HG03135 (cell line): ENCODE results near the gene RCOR1.
"Not testable (repeated sequence)": the region's sequence is repeated elsewhere in the genome, so short reads cannot be mapped to it uniquely, and the experiment has no call there.

ENCODE experiments used
- ATAC-seq: cut with Tn5 transposase; IDR thresholded peaks from one replicate; pipeline ENCODE4 v1.9.1; 2021; ENCODE audit warnings: mild to moderate bottlenecking, moderate library complexity; ENCODE audit not compliant: unreplicated experiment

The RCOR1 gene

DNA sequence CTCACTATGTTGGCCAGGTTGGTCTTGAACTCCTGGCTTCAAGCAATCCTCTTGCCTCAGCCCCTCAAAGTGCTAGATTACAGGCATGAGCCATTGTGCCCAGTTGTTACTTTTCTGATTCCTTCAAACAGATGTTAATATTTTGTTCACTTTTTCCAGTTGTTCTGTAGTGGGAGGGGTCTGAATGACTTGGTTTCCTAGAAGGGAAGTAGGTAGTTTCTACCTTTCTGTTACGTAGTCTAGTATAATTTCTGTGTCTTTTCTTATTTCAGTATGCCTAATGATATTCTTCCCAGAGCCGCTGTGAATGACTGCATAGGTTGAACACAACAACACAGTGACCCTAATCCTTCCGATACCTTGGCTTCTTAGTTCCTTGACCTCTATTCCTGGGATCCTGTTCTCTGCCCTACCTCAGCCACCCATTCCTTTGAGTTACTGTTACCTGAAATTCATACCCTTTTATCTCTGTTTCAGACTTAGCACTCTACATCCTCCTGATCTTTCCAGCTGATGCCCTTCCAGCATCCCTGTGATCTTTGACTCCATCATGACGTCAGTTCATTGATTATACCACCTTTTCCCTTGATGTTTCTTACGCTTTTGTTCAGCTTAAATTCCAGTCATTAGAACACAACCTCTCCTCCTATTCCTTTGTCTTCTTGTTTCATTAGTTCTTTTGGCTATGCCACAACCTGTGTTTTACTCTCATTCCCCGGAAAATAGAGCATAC is 33.3 kb downstream of the RCOR1 start:
- ATAC-seq: no peak

DNA sequence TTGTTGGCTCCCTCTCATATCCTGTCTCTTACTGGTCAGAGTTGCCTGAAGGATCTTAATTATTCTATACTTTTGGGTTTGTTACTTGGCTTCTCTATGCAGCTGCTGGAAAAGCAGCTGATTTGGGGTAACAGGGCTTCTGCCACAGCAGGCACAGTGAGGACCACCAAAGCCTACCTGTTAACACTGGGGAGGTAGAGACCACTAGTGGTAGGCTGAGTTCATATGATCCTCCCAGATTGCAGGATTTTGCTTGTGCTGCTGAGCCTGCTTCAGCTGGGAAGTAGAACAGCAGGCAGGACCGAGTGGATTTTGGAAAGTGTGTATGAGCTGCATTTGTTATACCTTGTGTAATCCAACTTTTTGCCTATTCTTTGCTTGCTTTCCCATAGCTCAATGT is 34.1 kb downstream of the RCOR1 start:
- ATAC-seq: no peak

DNA sequence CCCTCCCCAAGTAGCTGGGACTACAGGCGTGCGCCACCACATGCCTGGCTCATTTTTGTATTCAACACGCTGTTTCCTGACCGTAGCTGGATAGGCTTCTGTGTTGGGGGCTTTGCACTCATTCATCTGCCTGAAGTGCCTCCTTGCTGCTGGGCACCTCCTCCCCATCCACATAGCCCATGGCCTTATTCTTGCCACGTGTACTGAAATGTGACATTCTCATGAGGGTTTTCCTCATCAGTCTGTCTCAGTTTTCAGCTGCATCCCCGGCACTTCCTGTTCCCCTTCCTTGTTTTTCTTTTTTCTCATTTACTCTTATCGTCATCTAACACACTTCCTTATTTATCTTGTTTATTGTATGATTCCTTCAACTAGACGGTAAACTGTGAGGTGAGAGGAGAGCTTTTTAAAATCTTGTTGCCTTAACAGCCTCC is 36.6 kb downstream of the RCOR1 start:
- ATAC-seq: no peak

DNA sequence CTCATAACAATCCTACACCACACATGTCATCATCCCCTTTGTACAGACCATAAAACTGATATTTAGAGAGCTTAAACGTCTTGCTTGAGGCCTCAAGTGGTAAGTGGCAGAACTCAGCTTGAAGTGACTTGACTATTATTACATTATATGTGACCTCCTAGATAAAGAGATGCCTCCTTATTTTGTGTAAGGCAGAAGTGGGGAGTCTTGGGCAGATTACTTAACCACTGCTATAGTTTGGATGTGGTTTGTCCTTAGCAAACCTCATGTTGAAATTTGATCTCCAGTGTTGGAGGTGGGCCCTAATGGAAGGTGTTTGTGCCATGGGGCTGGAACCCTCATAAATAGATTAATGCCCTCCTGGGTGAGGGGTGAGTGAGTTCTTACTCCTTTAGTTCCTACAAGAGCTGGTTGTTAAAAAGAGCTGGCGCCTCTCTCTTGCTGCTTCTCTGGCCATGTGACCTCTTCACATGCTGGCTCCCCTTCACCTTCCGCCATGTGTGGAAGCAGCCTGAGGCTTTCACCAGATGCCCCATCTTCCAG is 37.4 kb downstream of the RCOR1 start:
- ATAC-seq: no peak

DNA sequence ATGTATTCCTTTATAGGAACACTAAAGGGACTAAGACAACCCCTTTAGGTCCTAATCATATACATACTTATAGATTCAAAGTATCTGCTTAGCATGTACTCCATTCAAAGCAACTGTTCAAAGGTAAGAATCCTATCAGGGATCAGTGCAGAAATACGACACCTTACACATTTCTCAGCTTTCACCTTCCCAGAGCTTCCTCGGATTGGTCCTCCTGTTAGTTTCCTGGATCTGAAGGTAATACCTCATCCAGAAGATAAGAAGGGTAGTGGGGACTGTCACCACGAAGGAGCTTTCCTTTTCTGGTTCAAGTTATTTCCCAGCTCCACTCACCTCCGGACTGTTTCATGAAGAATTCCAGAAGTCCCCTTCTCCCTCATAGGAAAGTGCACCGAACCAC is 38.0 kb downstream of the RCOR1 start:
- no peak for ATAC-seq

DNA sequence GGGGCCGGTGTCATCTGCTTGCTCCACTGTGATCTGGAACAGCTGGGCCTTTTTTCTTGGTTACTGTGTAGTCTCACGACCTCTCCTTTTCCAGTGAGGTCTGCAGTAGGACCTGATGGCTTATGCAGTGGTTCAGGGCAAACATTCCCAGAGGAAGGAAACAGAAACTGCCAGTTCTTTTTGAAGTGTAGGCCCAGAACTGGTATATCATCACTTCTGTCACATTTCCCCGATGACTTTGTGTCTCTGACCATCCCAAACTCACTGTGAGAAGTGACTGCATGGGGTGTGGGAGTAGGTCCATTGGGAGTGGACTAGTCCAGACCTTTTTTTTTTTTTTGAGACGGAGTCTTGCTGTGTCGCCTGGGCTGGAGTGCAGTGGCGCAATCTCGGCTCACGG is 38.4 kb downstream of the RCOR1 start:
- ATAC-seq: no peak

DNA sequence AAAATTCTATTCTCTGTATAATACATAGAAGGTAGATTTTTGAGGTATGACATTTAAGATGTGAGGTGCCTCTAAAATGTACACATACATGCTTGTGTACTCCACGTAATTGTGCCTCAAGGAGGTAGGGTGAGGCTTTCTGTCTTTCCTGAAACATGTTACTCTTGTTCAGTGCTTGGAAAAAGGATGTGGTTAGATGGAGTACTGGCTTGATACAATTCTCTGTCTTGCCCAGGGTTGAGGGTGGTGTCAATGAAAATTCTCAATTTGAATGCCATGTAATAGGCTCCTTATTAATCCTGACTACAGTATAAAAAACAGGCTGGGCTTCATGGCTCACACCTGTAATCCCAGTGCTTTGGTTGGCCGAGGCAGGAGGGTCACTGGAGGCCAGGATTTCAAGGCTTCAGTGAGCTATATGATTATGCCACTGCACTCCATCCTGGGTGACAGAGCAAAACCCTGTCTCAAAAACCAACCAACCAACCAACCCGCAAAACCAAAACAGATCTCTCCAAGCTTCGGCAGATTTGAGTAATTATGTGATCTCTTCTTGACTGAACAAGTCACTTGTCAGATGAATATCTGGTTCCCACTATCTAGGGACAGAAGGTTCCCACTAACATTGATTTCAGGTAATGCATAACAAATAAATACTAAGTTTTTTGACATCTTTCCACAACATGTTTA is 41.6 kb downstream of the RCOR1 start:
- ATAC-seq: no peak

DNA sequence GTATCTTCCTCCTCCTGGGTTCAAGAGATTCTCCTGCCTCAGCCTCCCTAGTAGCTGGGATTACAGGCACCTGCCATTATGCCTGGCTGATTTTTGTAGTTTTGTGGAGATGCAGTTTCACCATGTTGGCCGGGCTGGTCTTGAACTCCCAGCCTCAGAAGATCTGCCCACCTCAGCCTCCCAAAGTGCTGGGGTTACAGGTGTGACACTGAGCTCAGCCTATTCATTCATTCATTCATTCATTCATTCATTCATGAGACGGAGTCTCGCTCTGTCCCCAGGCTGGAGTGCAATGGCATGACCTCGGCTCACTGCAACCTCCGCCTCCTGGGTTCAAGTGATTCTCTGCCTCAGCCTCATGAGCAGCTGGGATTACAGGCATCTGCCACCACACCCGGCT is 47.2 kb downstream of the RCOR1 start:
- not testable (repeated sequence) for ATAC-seq

DNA sequence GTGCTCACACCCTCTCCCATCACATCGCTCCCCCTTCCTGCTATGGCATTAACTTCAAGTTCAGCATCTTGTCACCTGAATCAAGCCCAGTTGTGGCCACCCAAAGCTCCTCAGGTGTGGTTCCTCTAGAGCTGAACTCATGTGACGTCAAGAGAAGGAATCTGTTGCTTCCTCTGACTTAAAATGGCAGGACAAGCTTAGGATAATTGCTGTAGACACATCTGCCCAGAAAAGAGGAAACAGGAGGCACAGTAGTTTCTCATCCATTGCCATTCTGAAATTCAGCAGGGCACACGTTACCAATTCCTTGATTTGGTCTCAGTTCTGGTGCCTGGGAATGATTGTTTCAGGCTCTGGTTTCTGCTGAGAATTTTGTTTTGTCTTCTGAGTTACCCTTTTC is 52.1 kb downstream of the RCOR1 start:
- no peak for ATAC-seq

DNA sequence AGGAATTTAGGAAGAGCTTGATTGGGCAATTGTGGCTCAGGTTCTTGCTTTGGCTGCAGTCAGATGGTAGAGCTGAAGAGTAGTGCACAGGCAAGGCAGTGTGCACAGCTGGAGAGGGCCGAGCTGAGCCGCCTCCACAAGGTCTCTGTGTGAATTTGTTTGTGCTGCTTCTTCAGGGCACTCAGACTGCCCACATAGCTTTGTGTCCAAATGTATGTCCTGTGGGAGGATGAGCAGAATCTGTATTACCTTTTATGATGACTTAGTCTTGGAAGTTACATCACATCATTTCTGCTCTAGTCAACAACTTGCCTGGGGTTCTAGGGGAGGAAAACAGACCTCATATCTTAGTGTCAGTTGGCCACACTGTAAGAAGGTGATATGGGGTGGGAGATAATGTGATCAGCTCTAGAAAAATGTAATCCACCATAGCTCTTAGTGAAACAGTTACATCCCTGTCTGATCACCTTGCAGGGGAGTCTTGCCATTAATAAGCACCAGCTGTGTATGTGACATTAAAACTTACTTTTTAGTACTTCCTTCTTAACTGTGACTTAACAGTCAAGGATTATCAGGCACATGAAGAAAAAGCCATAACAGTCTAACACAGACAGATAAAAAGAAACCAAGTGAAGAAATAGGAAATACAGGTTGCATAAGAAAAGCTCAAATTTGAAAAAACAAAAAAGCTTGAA is 53.4 kb downstream of the RCOR1 start:
- no peak for ATAC-seq

DNA sequence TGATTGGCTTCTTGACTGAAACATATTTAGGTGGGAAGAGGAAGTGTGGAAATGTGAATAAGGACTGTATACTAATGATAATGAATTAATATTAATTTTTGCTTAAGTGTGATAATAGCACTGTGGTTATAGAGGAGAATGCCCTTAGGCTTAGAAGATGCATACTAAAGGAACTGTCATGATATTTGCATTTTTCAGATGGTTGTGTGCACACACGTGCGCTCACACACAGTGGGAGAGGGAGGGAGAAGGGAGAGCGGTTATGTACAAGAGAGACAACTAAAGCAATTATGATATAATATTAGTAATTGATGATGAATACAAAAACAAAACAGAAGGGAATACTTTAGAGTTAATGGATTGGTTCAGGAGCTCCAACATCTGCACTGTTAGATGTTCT is 54.2 kb downstream of the RCOR1 start:
- no peak for ATAC-seq

DNA sequence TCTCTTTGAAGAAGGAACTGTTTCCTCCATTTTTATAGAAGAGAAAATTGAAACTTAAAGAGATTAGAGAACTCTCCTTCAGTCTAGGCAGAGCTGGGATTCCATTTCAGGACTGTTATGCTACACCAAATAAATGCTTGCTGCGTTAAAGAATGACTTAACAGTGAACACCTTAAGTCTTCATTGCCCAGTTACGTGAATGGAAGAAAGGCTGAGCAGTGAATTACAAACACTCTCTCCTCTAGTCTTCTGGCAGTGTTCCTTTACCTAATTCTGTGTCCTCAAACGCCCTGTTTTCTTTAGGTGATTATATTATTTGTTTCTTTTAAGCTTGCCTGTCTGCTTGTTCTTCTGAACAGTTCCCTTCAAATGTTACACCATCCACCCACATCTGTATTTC is 59.7 kb downstream of the RCOR1 start:
- no peak for ATAC-seq

DNA sequence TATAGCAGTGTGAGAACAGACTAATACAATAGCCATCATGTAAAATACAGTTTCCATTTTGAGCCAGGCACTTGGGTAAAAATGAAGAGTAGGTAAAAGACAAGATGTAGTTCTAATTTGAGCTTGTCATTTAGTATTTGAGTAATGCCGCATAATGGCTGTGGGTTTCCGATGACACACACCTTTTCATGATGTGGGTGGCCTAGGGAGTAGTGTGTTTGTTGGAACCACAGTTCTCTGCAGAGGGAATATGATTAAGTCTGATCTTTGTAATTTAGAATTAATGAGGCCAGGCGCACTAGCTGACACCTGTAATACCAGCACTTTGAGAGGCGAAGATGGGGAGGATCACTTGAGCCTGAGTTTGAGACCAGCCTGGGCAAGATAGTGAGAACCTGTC is 61.8 kb downstream of the RCOR1 start:
- no peak for ATAC-seq

DNA sequence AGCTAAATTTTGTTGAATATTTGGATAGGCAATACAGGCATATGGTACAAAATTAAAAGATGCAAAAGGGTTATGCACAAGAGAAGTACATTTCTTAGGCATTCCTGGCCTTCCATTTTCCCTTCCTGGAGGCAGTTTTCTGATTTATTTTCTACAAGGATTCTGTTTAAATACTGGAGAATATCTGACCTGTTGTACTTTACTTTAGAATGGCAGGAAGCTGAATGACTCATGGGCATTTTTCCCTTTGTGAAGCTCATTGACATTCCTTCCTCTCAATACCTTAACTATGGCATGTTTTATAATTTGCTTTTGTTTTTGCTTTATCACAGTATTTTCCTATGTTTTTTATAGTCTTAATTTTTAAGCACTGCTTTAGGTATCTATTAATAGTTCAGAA is 62.7 kb downstream of the RCOR1 start:
- no peak for ATAC-seq

DNA sequence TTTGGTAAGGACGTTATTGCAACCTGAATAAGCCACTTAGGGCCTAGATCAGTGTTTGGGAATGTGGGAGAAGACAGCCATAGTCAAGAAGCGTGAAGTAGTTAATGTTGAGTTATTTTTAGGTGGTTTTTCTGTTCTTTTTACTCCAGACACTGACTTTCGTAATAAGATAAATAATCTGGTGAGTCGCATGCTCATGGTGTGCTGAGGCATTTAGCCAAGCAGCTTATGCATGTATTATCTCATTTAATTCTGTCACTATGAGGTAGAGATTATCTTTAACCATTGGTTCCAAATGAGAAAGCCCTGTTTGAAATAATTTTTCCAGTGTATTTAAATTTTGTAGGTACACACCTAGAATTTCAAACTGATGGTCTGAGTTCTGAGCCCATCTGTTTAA is 67.3 kb downstream of the RCOR1 start:
- ATAC-seq: no peak

DNA sequence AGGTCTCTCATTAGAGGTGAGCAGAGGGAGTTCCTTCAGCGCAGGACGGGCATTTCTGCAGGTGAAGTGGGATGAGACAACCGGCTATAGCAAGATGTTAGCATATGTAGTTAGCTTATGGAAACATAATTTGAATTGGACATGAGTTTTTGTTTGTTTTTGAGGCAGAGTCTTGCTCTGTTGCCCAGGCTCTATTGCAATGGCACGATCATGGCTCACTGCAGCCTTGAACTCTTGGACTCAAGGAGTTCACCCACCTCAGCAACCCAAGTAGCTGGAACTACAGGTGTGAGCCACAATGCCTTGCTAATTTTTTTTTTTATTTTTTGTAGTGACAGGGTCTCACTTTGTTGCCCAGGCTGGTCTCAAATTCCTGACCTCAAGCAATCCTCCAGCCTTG is 69.2 kb downstream of the RCOR1 start:
- no peak for ATAC-seq

DNA sequence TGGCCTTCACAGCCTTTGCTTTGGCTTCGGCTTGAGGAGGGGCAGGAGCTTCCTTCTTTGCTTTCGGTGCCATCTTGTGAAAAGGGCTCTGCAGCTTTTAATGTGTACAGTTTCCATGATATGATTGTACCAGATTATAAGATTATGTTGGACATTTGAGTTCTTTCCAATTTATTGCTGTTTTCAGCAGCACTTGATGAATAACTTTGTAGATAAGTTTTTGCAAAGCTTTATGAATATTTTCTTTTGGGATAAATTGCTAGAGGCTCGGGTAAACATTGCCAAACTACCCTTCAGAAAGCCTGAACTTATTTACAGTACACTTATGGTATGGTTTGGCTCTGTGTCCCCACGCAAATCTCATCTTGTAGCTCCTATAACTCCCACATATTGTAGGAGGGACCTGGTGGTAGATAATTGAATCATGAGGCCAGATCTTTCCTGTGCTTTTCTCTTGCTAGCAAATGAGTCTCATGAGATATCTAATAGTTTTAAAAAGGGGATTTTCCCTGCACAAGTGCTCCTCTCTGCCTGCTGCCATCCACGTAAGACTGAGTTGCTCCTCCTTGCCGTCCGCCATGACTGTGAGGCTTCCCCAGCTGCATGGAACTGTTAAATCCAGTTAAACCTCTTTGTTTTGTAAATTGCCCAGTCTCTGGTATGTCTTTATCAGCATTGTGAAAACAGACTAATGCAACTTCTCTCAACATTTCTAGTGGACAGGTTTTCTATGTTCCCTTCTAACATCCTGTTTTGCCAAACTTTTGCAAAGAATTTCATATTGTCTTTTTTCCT is 70.4 kb downstream of the RCOR1 start:
- ATAC-seq: no peak

DNA sequence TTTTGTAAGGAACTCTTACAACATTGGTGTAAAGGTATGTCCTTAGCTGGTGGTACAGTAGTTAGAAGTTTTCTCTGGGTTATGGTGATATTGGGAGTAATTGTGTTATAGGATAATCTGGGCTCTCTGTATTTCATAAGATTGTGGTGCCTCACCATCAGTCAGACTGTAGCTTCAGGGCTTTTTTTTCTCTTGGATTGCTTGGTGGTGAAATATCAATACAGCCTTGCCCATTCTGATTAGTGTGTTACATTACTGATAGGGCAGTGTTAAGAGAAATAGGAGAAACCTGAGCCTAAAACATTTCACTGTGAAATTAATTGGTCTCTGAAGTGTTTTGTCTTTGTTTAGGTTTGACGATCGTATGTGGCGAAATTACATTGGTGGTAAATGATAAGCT is 71.0 kb downstream of the RCOR1 start:
- no peak for ATAC-seq

DNA sequence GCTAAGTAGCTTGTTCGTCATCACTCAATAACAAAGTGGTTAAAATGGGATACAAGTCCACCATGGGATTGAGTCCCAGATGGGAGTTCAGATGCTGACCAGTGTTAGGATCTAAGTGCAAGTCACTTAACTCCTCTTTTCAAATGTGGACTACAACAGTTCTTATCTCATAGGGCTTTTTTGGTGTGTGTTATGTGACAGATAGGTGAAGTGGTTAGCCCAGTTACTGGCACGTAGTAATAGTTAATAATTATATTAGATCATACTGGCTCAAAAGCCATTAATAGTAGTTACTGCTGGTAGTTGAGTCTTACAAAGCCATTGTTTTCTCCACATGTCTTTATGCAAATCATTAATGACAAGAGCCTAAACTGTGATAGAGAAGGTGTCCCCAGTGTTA is 73.2 kb downstream of the RCOR1 start:
- ATAC-seq: no peak

DNA sequence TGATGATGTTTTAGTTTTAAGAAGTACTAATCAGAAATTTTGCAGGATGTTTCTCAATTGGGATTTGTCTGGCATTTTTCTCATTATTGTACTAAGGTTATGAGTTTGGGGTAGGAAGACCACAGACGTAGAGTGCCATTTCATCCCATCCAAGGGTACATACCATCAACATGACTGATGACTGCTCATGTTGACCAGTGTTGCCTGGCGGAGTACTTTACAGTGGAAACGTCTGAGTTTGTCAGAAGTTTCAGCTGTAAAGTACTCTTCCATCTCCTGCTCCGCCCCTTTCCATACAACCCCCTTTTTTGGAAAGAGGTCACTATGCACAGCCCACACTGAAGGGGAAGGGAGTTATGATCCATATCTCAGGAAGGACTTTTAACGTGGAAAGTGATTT is 74.2 kb downstream of the RCOR1 start:
- ATAC-seq: no peak

DNA sequence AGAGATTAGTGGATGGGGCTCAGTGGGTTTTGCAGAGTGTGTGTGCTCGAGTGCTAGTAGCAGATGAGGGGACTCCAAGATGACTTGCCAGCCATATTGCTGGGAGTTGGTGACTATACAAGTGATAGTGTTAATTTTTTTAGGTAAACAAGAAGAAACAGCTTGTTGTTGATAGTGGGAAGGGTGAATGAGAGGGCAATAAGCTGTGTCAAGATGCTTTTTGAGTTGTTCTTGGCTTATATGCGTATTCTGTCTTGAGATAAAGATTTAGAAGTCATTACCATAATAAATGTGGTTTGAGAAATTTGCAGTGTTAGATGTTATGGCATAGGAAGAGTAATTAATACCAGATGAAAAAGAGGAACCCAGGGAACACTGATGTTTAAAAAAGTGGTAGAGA is 75.3 kb downstream of the RCOR1 start:
- no peak for ATAC-seq
